OCI-LY1 (cell line): ENCODE data around the gene PAX2.

Source experiments
- H2AFZ ChIP-seq: fragments of 200-600 bp; sonication (generic), shearing (Covaris generic); 2 replicates; pipeline ENCODE4 v1.6.0; 2014; ENCODE audit warnings: antibody characterized with exemption, mild to moderate bottlenecking, low read length
- H3F3A ChIP-seq: fragments of 200-600 bp; sonication (generic), shearing (Covaris generic); 2 replicates; pipeline ENCODE4 v1.6.0; 2014; ENCODE audit warnings: mild to moderate bottlenecking, antibody characterized with exemption, low read length, moderate library complexity; ENCODE audit not compliant: insufficient read depth
- H3K27ac ChIP-seq: fragments of 200-600 bp; sonication (generic); 2 replicates; pipeline ENCODE4 v1.5.1; 2014; ENCODE audit warnings: low read length, mixed run types, mild to moderate bottlenecking, low read depth; ENCODE audit not compliant: poor library complexity, severe bottlenecking
- H3K27me3 ChIP-seq: fragments of 200-600 bp; sonication (generic); 2 replicates; pipeline ENCODE4 v1.6.0; 2014; ENCODE audit warnings: antibody characterized with exemption, mild to moderate bottlenecking, low read length, moderate library complexity; ENCODE audit not compliant: insufficient read depth
- H3K36me3 ChIP-seq: fragments of 200-600 bp; sonication (generic); 2 replicates; pipeline ENCODE4 v1.6.1; 2014; ENCODE audit warnings: mild to moderate bottlenecking, antibody characterized with exemption, low read length, moderate library complexity, mixed read lengths; ENCODE audit not compliant: insufficient read depth
- H3K4me1 ChIP-seq: fragments of 200-600 bp; sonication (generic); 2 replicates; pipeline ENCODE4 v1.5.1; 2014; ENCODE audit warnings: mild to moderate bottlenecking, low read length, moderate library complexity; ENCODE audit not compliant: insufficient read depth, severe bottlenecking
- H3K4me2 ChIP-seq: fragments of 200-600 bp; sonication (generic), shearing (Covaris generic); 2 replicates; pipeline ENCODE4 v1.6.1; 2014; ENCODE audit warnings: low read length
- H3K4me3 ChIP-seq: fragments of 200-600 bp; sonication (generic); 2 replicates; pipeline ENCODE4 v1.5.1; 2014; ENCODE audit warnings: low read length, low read depth, mild to moderate bottlenecking, mixed read lengths; ENCODE audit not compliant: poor library complexity, severe bottlenecking
- H3K79me2 ChIP-seq: fragments of 200-600 bp; shearing (Covaris generic); 2 replicates; pipeline ENCODE4 v1.6.1; 2016; ENCODE audit warnings: mixed run types, low read length, mixed read lengths; ENCODE audit not compliant: insufficient read depth
- H3K9ac ChIP-seq: fragments of 200-600 bp; sonication (generic), shearing (Covaris generic); 2 replicates; pipeline ENCODE4 v1.6.1; 2014; ENCODE audit warnings: mild to moderate bottlenecking, low read length, mixed read lengths
- H3K9me2 ChIP-seq: fragments of 200-600 bp; sonication (generic), shearing (Covaris generic); 2 replicates; pipeline ENCODE4 v1.6.1; 2014; ENCODE audit warnings: low read depth, mild to moderate bottlenecking, low read length, mixed read lengths
- H3K9me3 ChIP-seq: fragments of 200-600 bp; shearing (Covaris generic); 2 replicates; pipeline ENCODE4 v1.6.1; 2014; ENCODE audit warnings: low read length, mixed read lengths
- H4K20me1 ChIP-seq: fragments of 200-600 bp; sonication (generic), shearing (Covaris generic); 2 replicates; pipeline ENCODE4 v1.6.0; 2016; ENCODE audit warnings: mild to moderate bottlenecking, low read length; ENCODE audit not compliant: insufficient read depth
- CTCF ChIP-seq: fragments of 200-600 bp; sonication (generic), shearing (Covaris generic); IDR thresholded peaks from 2 replicates; pipeline ENCODE4 v1.5.1; 2017; ENCODE audit warnings: mild to moderate bottlenecking, antibody characterized with exemption, low read length, moderate library complexity, mixed read lengths
- EZH2 ChIP-seq: fragments of 200-600 bp; sonication (generic), shearing (Covaris generic); IDR thresholded peaks from 2 replicates; pipeline ENCODE4 v1.8.0; 2017; ENCODE audit warnings: borderline replicate concordance, mixed run types, mild to moderate bottlenecking, antibody characterized with exemption, low read length, moderate library complexity, mixed read lengths

The PAX2 gene

GRCh38 chr10:100767422-100767775, 22.0 kb downstream of the PAX2 start:
- Histone ChIP-seq H3K9me2 (no peaks in the 10 kb centered on the region), H3K4me2 (no peak overlapping the region), H3K27ac (no peak overlapping the region), H3K27me3 (no peaks in the 10 kb centered on the region), H3K9ac (no peak overlapping the region), H2AFZ (no peak overlapping the region), H4K20me1 (no peaks in the 10 kb centered on the region), H3K4me1 (no peaks in the 10 kb centered on the region), H3K79me2 (no peaks in the 10 kb centered on the region), H3F3A (no peaks in the 10 kb centered on the region), H3K9me3 (no peaks in the 10 kb centered on the region), H3K36me3 (no peaks in the 10 kb centered on the region), H3K4me3 (no peak overlapping the region)
- TF ChIP-seq EZH2 (no peak), CTCF (no peak)

GRCh38 chr10:100769481-100769880, 24.1 kb downstream of the PAX2 start:
- Histone ChIP-seq H3K9ac (no peak overlapping the region), H3K4me1 (no peaks in the 10 kb centered on the region), H3K9me3 (no peaks in the 10 kb centered on the region), H3K79me2 (no peaks in the 10 kb centered on the region), H3K4me2 (no peak overlapping the region), H3K27ac (no peak overlapping the region), H3F3A (no peaks in the 10 kb centered on the region), H3K36me3 (no peaks in the 10 kb centered on the region), H3K27me3 (no peaks in the 10 kb centered on the region), H2AFZ (no peak overlapping the region), H4K20me1 (no peaks in the 10 kb centered on the region), H3K4me3 (no peak overlapping the region), H3K9me2 (no peaks in the 10 kb centered on the region)
- TF ChIP-seq EZH2 (no peak), CTCF (no peak)

- H3K4me1 ChIP-seq = no peaks in the 10 kb centered on the region
- no peaks in the 10 kb centered on the region for H3K79me2 ChIP-seq
- TF ChIP-seq EZH2 = no peak
- TF ChIP-seq CTCF = no peak
- H3K9ac ChIP-seq = no peak overlapping the region
- H3K27ac ChIP-seq = no peak overlapping the region
- H3K9me2 ChIP-seq = no peaks in the 10 kb centered on the region
- no peaks in the 10 kb centered on the region for H3K27me3 ChIP-seq
- H4K20me1 ChIP-seq = no peaks in the 10 kb centered on the region
- H3K4me3 ChIP-seq = no peak overlapping the region
- H3K4me2 ChIP-seq = no peak overlapping the region
- H3K9me3 ChIP-seq = no peaks in the 10 kb centered on the region
- H2AFZ ChIP-seq = no peak overlapping the region
- no peaks in the 10 kb centered on the region for H3F3A ChIP-seq
- H3K36me3 ChIP-seq = no peaks in the 10 kb centered on the region
These were observed 28.3 kb downstream of the PAX2 start for GRCh38 chr10:100773646-100774045.
